ENCODE data around the gene EFNA5.

GRCh38 chr5:107377277-107377609, 293.5 kb downstream of the EFNA5 start:
- TF ChIP-seq ZNF274 (IDR thresholded peaks at IDR 0.05; ENCODE audit: low read depth, low read length) (no peak), YY1 (IDR thresholded peaks at IDR 0.05; ENCODE audit: insufficient read depth, insufficient read length) (no peak), SUZ12 (IDR thresholded peaks at IDR 0.05; ENCODE audit: extremely low read depth, insufficient read depth, insufficient read length) (no peak)

Measured in NT2/D1 (cell line).